ENCODE results near the gene DDX3X. TPM values are rescaled to one million over a fixed set of nuclear protein-coding genes. Genes with fewer than 3 reads are reported as not detected.

Gene DDX3X
- total and polyA plus RNA-seq, 2 donors (not counting 1 experiment from before 2014, with no cell fraction given), result 130 to 289 TPM

- peaks cover 6% of the 10 kb centered on the region for H3K79me2 ChIP-seq (ENCODE audit: control insufficient read depth, insufficient read depth, low read length)
- H3K4me2 ChIP-seq (replicated peaks; ENCODE audit: low read depth, low read length, poor library complexity, severe bottlenecking), result no peak overlapping the region
- H3K27ac Mint-ChIP-seq, result no peak overlapping the region
- H2AFZ ChIP-seq (ENCODE audit: insufficient read depth, low read depth, low read length, poor library complexity, severe bottlenecking), result no peak overlapping the region
- H3K4me3 Mint-ChIP-seq, result no peak overlapping the region
- no peaks in the 10 kb centered on the region for H3K36me3 ChIP-seq (replicated peaks in 1 of 2; ENCODE audit: control extremely low read depth in 1 of 2, control insufficient read depth in 1 of 2, extremely low read depth in 1 of 2, insufficient read depth in 2 of 2, low read length in 1 of 2)
- H3K27ac ChIP-seq (ENCODE audit: low read length in 2 of 2), result no peak overlapping the region
- H3K4me1 Mint-ChIP-seq, result peaks cover 11% of the 10 kb centered on the region
- H3K27me3 Mint-ChIP-seq, result no peaks in the 10 kb centered on the region
- ChIA-PET CTCF (no interaction called here), POLR2A (no interaction called here)
- 90% methylated on average over 2 of the region's 3 CpGs for WGBS (ENCODE audit: insufficient coverage)
- no peaks in the 10 kb centered on the region for H4K20me1 ChIP-seq (ENCODE audit: control insufficient read depth, insufficient read depth, low read length, poor library complexity, severe bottlenecking)
- DNase-seq (no peak), ATAC-seq (ENCODE audit: low read depth) (no peak)
- H3K9me3 ChIP-seq (ENCODE audit: control extremely low read depth in 1 of 3, control insufficient read depth in 2 of 3, insufficient read depth in 1 of 3, low read length in 2 of 3), result no peaks in the 10 kb centered on the region
- intact Hi-C loops (cut with micrococcal nuclease), result no loop called here
- H3K4me3 ChIP-seq (ENCODE audit: control extremely low read depth in 1 of 5, extremely low read depth in 1 of 5, insufficient read depth in 1 of 5, low read depth in 2 of 5, low read length in 4 of 5), result no peak overlapping the region
- H3K27me3 ChIP-seq (replicated peaks in 1 of 4; ENCODE audit: control extremely low read depth in 1 of 4, control insufficient read depth in 3 of 4, insufficient read depth in 4 of 4, low read length in 3 of 4), result no peaks in the 10 kb centered on the region
- TF ChIP-seq EZH2 (IDR thresholded peaks at IDR 0.05; ENCODE audit: borderline replicate concordance, insufficient read depth, low read depth, low read length, poor library complexity, severe bottlenecking), result no peak
- TF ChIP-seq, protein P1, sequence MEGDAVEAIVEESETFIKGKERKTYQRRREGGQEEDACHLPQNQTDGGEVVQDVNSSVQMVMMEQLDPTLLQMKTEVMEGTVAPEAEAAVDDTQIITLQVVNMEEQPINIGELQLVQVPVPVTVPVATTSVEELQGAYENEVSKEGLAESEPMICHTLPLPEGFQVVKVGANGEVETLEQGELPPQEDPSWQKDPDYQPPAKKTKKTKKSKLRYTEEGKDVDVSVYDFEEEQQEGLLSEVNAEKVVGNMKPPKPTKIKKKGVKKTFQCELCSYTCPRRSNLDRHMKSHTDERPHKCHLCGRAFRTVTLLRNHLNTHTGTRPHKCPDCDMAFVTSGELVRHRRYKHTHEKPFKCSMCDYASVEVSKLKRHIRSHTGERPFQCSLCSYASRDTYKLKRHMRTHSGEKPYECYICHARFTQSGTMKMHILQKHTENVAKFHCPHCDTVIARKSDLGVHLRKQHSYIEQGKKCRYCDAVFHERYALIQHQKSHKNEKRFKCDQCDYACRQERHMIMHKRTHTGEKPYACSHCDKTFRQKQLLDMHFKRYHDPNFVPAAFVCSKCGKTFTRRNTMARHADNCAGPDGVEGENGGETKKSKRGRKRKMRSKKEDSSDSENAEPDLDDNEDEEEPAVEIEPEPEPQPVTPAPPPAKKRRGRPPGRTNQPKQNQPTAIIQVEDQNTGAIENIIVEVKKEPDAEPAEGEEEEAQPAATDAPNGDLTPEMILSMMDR (IDR thresholded peaks at IDR 0.05), result no peak
- peaks cover 14 to 16% of the 10 kb centered on the region in 2 donors for H3K4me1 ChIP-seq (ENCODE audit: control insufficient read depth in 2 of 2, insufficient read depth in 2 of 2, low read length in 2 of 2)
- no peak overlapping the region for H3K9ac ChIP-seq (ENCODE audit: low read length)
- H3K9me3 Mint-ChIP-seq (ENCODE audit: insufficient read depth), result no peaks in the 10 kb centered on the region
Observed at GRCh38 chrX:41327341-41327740, 6.6 kb upstream of the DDX3X start.

GRCh38 chrX:41329101-41329500 is 4.9 kb upstream of the DDX3X start:
- H3K9me3 Mint-ChIP-seq (ENCODE audit: insufficient read depth), result no peaks in the 10 kb centered on the region
- H3K4me3 Mint-ChIP-seq, result no peak overlapping the region
- ATAC-seq (ENCODE audit: low read depth) (no peak), DNase-seq (no peak)
- H3K4me1 Mint-ChIP-seq, result peaks cover 14% of the 10 kb centered on the region
- H3K4me1 ChIP-seq (ENCODE audit: control insufficient read depth in 2 of 2, insufficient read depth in 2 of 2, low read length in 2 of 2), result peaks cover 16 to 17% of the 10 kb centered on the region in 2 donors
- 80% methylated on average over 1 of the region's 3 CpGs for WGBS (ENCODE audit: insufficient coverage)
- no peak overlapping the region for H3K4me3 ChIP-seq (ENCODE audit: control extremely low read depth in 1 of 5, extremely low read depth in 1 of 5, insufficient read depth in 1 of 5, low read depth in 2 of 5, low read length in 4 of 5)
- no peaks in the 10 kb centered on the region for H3K9me3 ChIP-seq (ENCODE audit: control extremely low read depth in 1 of 3, control insufficient read depth in 2 of 3, insufficient read depth in 1 of 3, low read length in 2 of 3)
- H3K27ac Mint-ChIP-seq, result no peak overlapping the region
- no peak overlapping the region for H3K27ac ChIP-seq (ENCODE audit: low read length in 2 of 2)
- no peaks in the 10 kb centered on the region for H3K27me3 ChIP-seq (replicated peaks in 1 of 4; ENCODE audit: control extremely low read depth in 1 of 4, control insufficient read depth in 3 of 4, insufficient read depth in 4 of 4, low read length in 3 of 4)
- no peak for TF ChIP-seq EZH2 (IDR thresholded peaks at IDR 0.05; ENCODE audit: borderline replicate concordance, insufficient read depth, low read depth, low read length, poor library complexity, severe bottlenecking)
- TF ChIP-seq, protein P1 (IDR thresholded peaks at IDR 0.05), result no peak
- no peaks in the 10 kb centered on the region for H3K27me3 Mint-ChIP-seq
- no peak overlapping the region for H3K9ac ChIP-seq (ENCODE audit: low read length)
- H3K36me3 ChIP-seq (replicated peaks in 1 of 2; ENCODE audit: control extremely low read depth in 1 of 2, control insufficient read depth in 1 of 2, extremely low read depth in 1 of 2, insufficient read depth in 2 of 2, low read length in 1 of 2), result no peaks in the 10 kb centered on the region
- ChIA-PET POLR2A (no interaction called here), CTCF (no interaction called here)
- no peaks in the 10 kb centered on the region for H4K20me1 ChIP-seq (ENCODE audit: control insufficient read depth, insufficient read depth, low read length, poor library complexity, severe bottlenecking)
- intact Hi-C loops (cut with micrococcal nuclease), result no loop called here
- H3K79me2 ChIP-seq (ENCODE audit: control insufficient read depth, insufficient read depth, low read length), result peaks cover 9% of the 10 kb centered on the region
- no peak overlapping the region for H2AFZ ChIP-seq (ENCODE audit: insufficient read depth, low read depth, low read length, poor library complexity, severe bottlenecking)
- H3K4me2 ChIP-seq (replicated peaks; ENCODE audit: low read depth, low read length, poor library complexity, severe bottlenecking), result no peak overlapping the region
